ENCODE results near the gene EPB41L4B. TPM values are rescaled to one million over a fixed set of nuclear protein-coding genes. Genes with fewer than 3 reads are reported as not detected.

The EPB41L4B gene
- total and polyA plus RNA-seq, 12 donors = 0.20 to 15.2 (median 4.4) TPM

DNA sequence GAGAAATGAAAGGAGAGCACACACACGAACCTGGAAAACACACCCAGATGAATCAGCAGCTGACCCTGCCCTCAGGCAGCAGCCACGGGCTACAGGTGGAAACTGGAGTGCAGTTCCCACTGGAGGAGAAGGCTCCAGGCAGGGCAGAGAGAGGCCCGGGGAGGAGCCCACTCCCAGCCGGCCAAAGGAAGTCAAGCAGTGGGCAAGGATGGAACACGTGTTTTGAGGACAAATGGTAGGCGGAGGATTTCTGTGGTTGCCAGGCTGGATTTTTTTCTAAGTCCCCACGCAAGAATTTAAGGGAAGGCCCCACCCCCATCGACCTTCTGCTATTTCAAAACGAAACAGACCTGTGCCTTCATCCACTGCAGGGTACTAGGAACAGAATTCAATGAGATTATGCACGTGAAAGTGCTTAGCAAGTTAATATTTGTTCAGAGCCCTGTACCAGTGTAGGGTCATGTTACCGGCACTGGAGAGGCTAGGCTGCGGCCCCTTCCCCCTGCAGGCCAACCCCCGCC lies 6.8 kb downstream of the EPB41L4B start:
- ATAC-seq (peak in 1 of 8 donors; percentile 32), DNase-seq (no peak)
- intact Hi-C loops (cut with DNase I) = loop anchor here in 3 of 10 donors (5.0 to 10.0 kb wide), 3 partner anchors 37 to 69 kb away; no protein-coding TSS in a partner anchor
- WGBS, 2 donors = 56 to 58% methylated on average over 13 of the region's 13 CpGs
- no peaks in the 10 kb centered on the region for H3K9me3 ChIP-seq
- TF ChIP-seq, protein P1, sequence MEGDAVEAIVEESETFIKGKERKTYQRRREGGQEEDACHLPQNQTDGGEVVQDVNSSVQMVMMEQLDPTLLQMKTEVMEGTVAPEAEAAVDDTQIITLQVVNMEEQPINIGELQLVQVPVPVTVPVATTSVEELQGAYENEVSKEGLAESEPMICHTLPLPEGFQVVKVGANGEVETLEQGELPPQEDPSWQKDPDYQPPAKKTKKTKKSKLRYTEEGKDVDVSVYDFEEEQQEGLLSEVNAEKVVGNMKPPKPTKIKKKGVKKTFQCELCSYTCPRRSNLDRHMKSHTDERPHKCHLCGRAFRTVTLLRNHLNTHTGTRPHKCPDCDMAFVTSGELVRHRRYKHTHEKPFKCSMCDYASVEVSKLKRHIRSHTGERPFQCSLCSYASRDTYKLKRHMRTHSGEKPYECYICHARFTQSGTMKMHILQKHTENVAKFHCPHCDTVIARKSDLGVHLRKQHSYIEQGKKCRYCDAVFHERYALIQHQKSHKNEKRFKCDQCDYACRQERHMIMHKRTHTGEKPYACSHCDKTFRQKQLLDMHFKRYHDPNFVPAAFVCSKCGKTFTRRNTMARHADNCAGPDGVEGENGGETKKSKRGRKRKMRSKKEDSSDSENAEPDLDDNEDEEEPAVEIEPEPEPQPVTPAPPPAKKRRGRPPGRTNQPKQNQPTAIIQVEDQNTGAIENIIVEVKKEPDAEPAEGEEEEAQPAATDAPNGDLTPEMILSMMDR (IDR thresholded peaks at IDR 0.05) = no peak
- H3K36me3 ChIP-seq = no peaks in the 10 kb centered on the region
- H3K27ac ChIP-seq = peak overlapping the region in 6 of 10 donors; percentile 12 to 71 (median 52)
- no peak overlapping the region for H3K4me3 ChIP-seq
- peaks cover 0 to 51% (median 31%) of the 10 kb centered on the region in 7 donors for H3K27me3 ChIP-seq
- H3K4me1 ChIP-seq = peaks cover 0 to 47% (median 24%) of the 10 kb centered on the region in 9 donors

DNA sequence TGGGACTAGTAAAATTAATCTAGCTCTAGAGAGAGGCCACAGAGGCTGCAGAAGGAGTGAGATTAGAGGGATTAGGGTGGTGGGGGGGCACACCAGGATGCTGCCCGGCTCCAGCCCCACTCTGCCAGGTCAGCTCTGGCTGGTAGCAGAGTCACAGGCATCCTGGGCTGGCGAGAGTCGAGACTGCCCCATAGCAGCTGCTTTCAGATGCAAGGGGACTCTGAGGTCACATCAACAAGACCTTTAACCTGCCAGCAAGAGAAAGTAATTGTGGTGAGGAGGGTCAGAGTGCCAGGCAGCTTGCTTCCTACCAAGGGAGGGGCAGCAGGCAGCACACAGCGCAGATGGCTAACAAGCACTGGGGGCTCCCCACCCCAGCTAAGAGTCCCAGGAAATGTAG lies 7.5 kb downstream of the EPB41L4B start:
- H3K27me3 ChIP-seq = peaks cover 0 to 48% (median 25%) of the 10 kb centered on the region in 7 donors
- H3K4me3 ChIP-seq = no peak overlapping the region
- peak overlapping the region in 3 of 10 donors; percentile 47 to 71 (median 65) for H3K27ac ChIP-seq
- TF ChIP-seq, protein P1 (IDR thresholded peaks at IDR 0.05) = no peak
- no peaks in the 10 kb centered on the region for H3K9me3 ChIP-seq
- H3K36me3 ChIP-seq = no peaks in the 10 kb centered on the region
- intact Hi-C loops (cut with DNase I) = loop anchor here in 3 of 10 donors (5.0 to 10.0 kb wide), 3 partner anchors 36 to 69 kb away; no protein-coding TSS in a partner anchor
- no peak for ATAC-seq
- DNase-seq = no peak
- peaks cover 0 to 47% (median 21%) of the 10 kb centered on the region in 9 donors for H3K4me1 ChIP-seq
- WGBS, 2 donors = 58 to 68% methylated on average over 4 of the region's 4 CpGs

DNA sequence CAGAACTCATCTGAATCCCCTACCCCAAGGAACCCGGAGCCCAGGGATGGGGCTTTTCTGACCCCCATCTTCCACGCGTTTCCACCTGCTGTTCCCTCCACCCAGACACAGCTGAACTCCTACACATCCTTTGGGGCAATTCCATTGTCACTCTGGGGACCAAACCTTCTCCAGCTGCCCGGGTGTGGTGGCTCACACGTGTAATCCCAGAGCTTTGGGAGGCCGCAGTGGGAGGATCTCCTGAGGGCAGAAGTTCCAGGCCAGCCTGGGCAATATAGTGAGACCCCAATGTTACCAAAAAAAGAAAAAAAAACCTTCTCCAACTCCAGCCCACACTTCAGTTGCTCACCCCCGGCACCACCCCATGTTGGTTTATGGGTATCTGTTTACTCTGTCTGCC lies 8.1 kb downstream of the EPB41L4B start:
- TF ChIP-seq, protein P1 (IDR thresholded peaks at IDR 0.05) = no peak
- Histone ChIP-seq H3K27ac (no peak overlapping the region), H3K36me3 (no peaks in the 10 kb centered on the region), H3K4me1 (peaks cover 0 to 47% (median 21%) of the 10 kb centered on the region in 9 donors), H3K4me3 (no peak overlapping the region), H3K9me3 (no peaks in the 10 kb centered on the region), H3K27me3 (peaks cover 0 to 44% (median 25%) of the 10 kb centered on the region in 7 donors)
- DNase-seq = no peak
- 75 to 83% methylated on average over 7 of the region's 7 CpGs for WGBS, 2 donors
- no peak for ATAC-seq
- intact Hi-C loops (cut with DNase I) = loop anchor here in 3 of 10 donors (5.0 to 10.0 kb wide), 3 partner anchors 35 to 68 kb away; no protein-coding TSS in a partner anchor

DNA sequence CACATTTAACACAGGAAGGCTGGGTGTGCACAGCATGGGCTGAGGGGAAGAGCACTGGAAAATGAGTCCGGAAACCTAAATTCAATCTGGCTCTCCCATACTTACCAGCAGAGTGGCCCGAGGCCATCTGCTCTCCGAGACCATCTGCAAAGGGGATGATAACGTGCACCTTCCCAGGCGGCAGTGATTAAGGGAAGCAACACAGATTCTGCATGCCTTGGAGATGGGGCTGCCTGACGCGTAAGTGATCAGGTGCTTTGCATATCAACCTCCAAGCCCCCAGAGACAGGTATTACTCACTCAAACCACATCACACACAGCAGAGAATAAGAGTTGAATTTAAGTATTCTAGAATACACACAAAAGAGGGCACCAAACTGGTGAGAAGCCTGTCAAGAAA lies 9.1 kb downstream of the EPB41L4B start:
- Histone ChIP-seq H3K27ac (no peak overlapping the region), H3K9me3 (no peaks in the 10 kb centered on the region), H3K4me1 (peaks cover 0 to 47% (median 21%) of the 10 kb centered on the region in 9 donors), H3K4me3 (no peak overlapping the region), H3K27me3 (peaks cover 0 to 38% (median 20%) of the 10 kb centered on the region in 7 donors), H3K36me3 (no peaks in the 10 kb centered on the region)
- TF ChIP-seq, protein P1 (IDR thresholded peaks at IDR 0.05) = no peak
- WGBS, 2 donors = 56 to 65% methylated on average over 7 of the region's 7 CpGs
- DNase-seq = no peak
- ATAC-seq = no peak
- intact Hi-C loops (cut with DNase I) = loop anchor here in 3 of 10 donors (5.0 to 10.0 kb wide), 3 partner anchors 34 to 67 kb away; no protein-coding TSS in a partner anchor

All from heart right ventricle (tissue), 16 donors.